Tongue (tissue), 2 donors: Measurements from ENCODE around the gene KCNQ2. TPM values are rescaled to one million over a fixed set of nuclear protein-coding genes. Genes with fewer than 3 reads are reported as not detected.
"Not testable (repeated sequence)": the region's sequence is repeated elsewhere in the genome, so short reads cannot be mapped to it uniquely, and the experiment has no call there.

Experiments used
- DNase-seq: peaks from one replicate; pipeline ENCODE4 v3.0.0-alpha.2; 2015
- total RNA-seq: library from RNA; depleted of rRNA; stranded (reverse); fragments of >200 nt; gene quantifications from one replicate; pipeline ENCODE4 v1.2.3, GENCODE V29; 2014

KCNQ2 gene
- 2.6 TPM for total RNA-seq

DNA sequence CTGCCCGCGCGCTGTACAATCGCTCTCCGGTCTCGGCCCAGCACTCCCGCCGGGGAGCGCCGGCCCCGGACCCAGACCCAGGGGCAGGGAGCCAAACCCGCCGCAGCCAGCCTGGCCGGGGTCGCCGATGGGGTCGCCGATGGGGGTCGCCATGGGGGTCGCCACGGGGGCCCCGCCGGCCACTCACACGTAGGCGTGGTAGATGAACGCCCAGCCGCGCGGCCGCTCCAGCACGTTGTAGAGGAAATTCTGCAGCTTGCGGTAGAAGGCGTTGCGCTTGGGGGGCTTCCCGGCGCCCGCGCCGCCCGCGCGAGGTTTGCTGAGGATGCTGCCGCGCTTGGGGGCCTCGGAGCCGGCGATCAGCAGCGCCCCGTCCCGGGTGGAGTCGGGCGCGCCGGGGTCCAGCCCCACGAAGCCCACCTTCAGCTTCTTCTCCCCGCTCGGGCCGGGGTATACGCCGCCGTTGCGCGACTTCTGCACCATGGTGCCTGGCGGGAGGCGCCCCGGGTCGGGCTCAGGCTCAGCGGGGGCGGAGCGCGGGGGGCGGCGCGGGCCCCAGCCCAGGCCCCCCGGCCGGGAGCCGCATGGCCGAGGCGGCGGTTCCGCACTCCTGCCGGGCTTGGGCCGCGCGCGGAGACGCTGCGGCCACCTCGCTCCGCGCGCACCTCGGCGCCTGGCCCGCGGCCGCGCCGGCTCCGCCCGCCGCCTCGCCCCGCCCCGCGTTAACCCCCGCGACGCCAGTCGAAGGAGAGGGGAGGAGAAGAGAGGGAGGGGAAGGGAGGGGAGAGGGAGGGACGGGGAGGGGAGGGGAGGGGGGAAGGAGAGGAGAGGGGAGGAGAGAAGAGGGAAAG, at the start of gene KCNQ2:
KCNQ2 (minus strand) TSS at position 675 of the 851 bp plus-strand sequence; CDS start at position 483, 192 bp downstream.
- no peak for DNase-seq

GRCh38 chr20:63521602-63522001, 49.1 kb upstream of the KCNQ2 start:
- no peak for DNase-seq

- DNase-seq: peak; percentile 88
Observed at GRCh38 chr20:63520934-63521601, 48.6 kb upstream of the KCNQ2 start.

DNA sequence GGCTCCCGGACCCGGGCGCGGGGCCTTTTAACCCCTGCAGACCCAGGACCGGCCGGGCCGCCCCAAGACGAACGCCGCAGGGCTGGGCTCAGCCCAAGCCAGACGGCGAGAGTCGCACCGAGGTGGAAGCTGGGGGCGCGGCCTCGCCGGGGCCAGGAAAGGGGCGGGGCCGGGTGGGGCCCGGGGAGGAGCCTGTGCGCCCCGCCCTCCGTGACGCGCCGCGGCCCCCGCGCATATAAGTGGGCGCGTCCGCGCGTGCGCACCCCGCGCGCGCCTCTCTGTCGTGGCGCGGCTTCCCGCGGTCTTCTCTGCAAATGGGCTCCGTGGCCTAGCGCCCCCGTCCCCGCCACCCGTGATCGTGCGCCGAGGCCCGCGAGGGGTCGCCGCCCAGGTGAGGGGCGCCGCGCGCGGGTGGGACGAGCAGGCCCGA, 48.1 kb upstream of the KCNQ2 start, which contains the start of gene PPDPF:
PPDPF (plus strand) TSS at position 262 of the 430 bp plus-strand sequence. CDS start 544 bp downstream, outside the sequence.
- peak; percentile 95 for DNase-seq

GRCh38 chr20:63519668-63520503, 47.4 kb upstream of the KCNQ2 start:
- DNase-seq: peak; percentile 80

DNA sequence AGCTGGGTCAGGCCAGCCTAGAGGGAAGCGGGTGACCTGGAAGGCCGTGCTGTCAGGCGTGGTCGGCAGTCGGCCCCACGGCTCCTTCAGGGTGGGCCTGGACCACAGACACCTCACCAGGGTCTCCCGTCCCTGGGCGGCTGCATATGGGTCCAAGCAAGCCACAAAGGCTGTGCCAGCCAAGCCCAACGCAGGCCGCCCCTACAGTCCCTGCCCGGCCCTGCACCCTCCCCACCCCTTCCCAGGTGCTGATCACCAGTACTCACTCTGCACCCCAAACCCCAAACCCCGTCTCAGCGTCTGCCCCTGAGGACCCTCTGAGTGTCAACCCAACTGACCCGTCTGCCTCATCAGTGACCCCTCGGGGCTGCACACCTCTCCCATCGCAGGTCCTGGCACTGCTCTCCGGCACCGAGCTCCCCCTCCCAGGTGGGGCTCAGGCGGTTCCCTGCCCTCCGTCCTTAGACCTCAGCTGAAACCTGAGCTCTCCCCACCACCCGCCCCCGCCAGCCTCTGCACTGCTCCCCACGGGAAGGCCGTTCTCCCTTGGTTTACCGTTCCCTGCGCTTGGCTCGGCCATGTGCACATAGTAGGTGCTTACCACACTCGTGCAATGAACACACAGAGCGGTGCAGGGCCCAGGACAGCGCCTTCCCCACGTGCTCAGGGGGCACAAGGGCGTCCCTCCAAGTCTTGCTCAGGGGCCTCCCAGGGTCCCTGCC, 46.7 kb upstream of the KCNQ2 start:
- no peak for DNase-seq

DNA sequence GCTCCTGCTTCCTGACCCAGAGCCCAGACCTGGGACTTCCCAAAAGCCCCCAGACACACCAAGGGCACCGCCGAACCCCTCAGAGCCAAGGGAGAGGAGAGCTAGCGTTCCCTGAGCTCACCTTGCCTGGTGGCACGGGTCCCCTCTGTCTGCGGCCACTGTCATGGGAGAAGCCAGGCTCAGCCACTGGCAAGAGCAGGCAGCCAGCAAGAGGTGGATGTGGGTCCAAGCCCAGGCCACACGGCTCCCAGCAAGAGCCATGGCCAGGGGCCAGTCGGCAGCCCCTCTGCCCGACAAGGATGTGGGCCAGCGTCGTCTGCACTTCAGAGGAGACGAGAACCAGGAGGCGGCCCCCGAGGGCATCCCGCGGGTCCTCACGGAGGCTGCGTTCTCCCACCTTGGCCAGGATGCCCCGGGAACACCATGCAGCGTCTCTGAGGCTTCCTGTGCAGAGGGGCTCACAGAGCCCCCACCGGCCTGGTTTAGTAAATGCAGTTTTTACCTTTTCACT, 46.0 kb upstream of the KCNQ2 start:
- DNase-seq: no peak

DNA sequence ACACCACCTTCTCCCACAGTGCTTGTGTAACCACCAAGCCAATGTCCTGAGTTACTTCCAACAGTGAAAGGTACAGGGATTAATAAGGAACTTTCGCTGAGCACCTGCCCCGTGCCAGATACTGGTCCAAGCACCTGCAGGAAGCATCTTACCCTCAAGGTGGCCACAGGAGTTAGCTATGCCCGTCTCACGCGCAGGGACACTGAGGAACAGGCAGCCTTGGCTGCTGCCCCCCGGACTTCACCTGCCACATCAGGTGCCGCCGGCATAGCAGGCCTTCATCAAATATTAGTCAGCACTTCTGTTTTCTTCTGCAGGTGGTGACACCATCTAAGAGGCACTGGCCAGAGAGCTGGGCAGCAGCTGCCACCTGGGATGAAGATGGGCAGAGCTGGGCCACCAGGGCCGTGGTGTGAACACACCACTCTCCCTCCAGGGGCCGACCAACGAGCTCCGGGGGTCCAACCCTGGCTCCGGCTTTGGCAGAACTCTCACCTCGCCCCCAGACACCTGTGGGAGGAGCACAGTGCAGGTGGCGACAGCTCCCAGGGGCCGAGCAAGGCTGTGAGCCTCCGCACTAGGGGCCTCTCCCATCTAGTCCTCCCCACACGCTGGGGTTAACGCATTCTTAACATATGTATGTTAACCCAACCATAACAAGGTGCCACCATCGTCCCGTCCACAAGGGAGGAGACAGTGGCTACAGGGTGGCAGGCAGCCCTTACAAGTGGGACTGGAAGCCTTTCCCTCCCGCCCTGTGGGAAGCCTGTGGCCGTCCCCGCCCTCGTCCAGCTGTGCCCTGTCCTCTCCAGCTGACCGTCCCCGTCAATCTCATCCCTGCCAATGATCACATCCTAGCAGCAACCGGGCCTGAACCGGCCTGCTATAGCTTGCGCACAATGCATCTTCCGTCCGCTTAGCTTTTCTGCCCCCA, 45.2 kb upstream of the KCNQ2 start:
- DNase-seq: no peak

DNA sequence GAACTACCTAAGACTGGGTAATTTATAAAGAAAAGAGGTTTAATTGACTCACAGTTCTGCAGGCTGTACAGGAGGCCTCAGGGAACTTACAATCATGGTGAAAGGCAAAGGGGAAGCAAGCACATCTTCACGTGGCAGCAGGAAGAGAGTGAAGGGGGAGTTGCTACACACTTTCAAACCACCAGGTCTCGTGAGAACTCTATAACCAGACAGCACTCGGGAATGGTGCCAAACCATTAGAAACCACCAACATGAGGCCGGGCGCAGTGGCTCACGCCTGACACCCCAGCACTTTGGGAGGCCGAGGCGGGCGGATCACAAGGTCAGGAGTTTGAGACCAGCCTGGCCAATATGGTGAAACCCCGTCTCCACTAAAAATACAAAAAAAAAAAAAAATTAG, 42.1 kb upstream of the KCNQ2 start:
- DNase-seq: not testable (repeated sequence)

DNA sequence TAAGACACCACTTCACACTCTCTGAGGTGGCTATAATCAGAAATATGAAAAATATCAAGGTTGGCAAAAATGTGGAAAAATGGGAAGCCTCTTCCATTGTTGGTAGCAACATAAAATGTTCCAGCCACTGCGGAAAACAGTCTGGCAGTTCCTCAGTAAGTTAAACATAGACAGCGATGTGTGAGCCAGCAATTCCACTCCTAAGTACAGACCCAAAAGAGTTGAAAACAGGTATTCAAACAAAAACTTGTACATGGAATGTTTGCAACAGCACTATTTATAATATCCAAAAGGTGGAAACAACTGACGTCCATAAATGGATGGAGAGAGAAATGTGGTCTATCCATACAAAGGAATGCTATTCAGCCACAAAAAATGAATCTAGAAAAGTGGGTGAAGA, 40.8 kb upstream of the KCNQ2 start:
- no peak for DNase-seq

DNA sequence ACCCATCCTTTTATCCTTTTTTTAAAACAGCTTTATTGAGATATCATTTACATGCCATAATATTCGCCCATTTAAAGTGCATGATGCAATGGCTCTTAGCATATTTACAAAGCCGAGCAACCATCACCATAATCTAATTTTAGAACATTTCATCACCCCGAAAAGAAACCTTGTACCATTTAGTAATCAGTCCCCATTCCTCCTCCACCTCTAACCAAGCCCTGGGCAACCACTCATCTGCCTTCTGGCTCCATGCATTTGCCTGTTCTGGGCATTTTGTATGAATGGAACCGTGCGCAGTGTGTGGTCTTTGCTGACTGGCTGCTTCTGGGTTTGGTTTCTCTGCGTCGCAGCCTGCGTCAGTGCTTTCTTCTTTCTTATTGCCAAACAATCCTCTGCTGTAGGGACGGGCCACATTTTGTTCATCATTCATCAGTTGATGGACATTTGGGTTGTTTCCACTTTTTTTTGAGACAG, 36.7 kb upstream of the KCNQ2 start:
- DNase-seq: no peak

- DNase-seq: no peak
Observed at GRCh38 chr20:63508072-63508768, 35.8 kb upstream of the KCNQ2 start.

DNA sequence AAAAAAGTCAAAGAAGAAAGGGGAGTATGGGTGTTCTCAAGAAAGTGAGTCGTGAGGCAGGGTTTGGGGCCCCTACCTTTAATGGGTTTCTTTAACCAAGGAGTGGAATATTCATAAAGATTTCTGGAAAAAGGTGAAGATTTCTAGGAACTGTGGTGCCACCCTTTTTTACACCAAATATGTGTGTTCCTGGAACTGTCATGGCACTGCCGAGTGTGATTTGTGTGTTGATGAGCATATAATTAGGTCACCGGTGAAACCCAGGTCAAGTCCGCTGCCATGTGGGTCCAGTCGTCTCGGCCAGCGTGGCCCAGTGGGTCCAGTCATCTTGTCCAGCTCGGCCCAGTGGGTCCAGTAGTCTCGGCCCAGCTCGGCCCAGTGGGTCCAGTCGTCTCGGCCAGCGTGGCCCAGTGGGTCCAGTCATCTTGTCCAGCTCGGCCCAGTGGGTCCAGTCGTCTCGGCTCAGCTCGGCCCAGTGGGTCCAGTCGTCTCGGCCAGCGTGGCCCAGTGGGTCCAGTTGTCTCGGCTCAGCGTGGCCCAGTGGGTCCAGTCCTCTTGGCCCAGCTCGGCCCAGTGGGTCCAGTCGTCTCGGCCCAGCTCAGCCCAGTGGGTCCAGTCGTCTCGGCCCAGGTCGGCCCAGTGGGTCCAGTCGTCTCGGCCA, 34.8 kb upstream of the KCNQ2 start:
- DNase-seq: no peak

DNA sequence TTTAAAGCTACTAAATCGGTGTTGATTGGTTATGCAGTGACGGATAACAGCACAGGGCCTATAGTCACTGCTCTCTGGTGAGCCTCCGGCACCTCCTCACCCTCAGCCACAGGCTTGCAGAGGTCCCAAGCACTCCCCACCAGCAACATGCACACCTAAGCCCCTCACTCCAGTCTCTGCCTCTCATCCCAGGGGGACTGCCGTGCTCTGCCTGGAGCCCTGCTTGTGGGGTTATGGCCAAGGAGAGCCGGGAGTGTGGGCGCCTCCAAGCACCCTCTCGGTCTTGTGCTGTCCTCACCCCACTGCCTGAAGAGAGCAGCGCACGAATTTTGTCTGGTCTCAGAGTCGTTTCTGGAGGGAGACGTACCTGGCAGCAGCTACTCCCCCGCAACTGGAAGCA, 33.3 kb upstream of the KCNQ2 start:
- no peak for DNase-seq

- no peak for DNase-seq
Observed at GRCh38 chr20:63505281-63505680, 32.8 kb upstream of the KCNQ2 start.

GRCh38 chr20:63504642-63505041, 32.2 kb upstream of the KCNQ2 start:
- DNase-seq: no peak

DNA sequence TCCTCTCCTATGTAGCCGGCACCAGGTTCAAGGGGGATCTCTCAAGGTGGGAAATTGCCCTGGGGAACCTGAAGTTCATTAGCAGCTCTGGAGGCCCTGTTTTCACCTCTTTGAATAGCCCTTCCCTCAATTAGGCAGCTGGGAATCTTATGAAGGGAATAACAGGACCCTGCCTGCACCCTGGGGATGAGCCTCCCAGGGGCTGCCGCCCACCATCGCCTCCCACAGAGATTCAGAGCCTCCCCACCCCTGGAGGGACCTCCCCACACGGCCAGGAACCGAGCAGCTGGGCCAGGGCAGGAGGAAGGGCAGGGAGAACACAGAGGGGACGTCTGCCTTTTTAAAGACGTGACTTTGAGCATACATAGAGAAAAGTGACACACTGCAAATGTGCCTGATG, 31.1 kb upstream of the KCNQ2 start:
- no peak for DNase-seq

DNA sequence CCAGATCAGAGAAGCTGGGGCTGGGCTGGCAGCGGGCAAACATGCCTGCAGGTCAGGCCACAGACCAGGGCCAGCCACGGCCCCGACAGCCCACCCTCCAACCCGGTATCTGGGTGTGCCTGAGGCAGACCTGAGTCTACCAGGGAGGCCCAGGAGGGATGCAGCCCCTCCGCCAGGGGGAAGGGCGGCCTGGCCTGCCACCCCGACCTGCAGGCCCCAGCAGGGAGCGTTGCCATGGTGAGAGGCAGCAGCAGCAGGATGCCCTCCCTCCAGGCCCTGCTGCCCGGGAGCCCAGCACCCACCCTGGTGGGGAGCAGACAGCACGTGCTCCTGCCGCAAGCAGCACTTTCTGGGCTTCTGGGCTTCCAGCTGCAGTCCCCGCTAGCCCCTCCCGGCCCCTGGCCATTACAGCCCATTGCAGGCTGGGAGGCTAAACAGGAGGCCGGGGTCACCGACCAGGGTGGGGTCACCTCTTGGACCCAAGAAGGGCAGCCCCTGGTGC, 30.3 kb upstream of the KCNQ2 start:
- DNase-seq: no peak
